ENCODE measurements around the gene ZER1. TPM values are rescaled to one million over a fixed set of nuclear protein-coding genes. Genes with fewer than 3 reads are reported as not detected.

The ZER1 gene
- total and polyA plus RNA-seq, 3 donors from 2014 or later: 96.8 to 118 (median 112) TPM

DNA sequence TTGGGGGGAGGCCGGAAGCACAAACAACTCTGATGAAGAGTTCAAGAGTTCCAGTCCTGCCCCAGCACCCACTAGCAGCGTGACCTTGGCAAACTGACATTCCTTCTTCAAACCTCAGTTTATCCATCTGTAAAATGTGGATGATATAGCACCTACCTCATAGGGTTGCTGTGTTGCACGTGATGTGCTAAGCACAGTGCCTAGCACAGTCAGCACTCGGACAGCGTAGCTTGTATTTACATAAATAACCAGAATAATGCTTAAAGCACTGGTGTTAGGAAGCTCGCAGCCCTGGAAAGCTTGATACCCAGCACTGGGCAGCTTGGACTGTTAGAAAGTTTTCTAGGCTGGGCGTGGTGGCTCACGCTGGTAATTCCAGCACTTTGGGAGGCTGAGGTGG is 64.3 kb downstream of the ZER1 start:
- 97 to 98% methylated on average over 7 to 8 of the region's 8 CpGs for WGBS, 2 donors
- TF ChIP-seq POLR2A (IDR thresholded peaks at IDR 0.05): no peak
- TF ChIP-seq, protein P1, sequence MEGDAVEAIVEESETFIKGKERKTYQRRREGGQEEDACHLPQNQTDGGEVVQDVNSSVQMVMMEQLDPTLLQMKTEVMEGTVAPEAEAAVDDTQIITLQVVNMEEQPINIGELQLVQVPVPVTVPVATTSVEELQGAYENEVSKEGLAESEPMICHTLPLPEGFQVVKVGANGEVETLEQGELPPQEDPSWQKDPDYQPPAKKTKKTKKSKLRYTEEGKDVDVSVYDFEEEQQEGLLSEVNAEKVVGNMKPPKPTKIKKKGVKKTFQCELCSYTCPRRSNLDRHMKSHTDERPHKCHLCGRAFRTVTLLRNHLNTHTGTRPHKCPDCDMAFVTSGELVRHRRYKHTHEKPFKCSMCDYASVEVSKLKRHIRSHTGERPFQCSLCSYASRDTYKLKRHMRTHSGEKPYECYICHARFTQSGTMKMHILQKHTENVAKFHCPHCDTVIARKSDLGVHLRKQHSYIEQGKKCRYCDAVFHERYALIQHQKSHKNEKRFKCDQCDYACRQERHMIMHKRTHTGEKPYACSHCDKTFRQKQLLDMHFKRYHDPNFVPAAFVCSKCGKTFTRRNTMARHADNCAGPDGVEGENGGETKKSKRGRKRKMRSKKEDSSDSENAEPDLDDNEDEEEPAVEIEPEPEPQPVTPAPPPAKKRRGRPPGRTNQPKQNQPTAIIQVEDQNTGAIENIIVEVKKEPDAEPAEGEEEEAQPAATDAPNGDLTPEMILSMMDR (IDR thresholded peaks at IDR 0.05): no peak
- Histone ChIP-seq H3K36me3 (ENCODE audit: low read depth, missing control alignments) (no peaks in the 10 kb centered on the region), H3K9me3 (no peaks in the 10 kb centered on the region), H3K4me1 (peaks cover 7% of the 10 kb centered on the region), H3K27ac (no peak overlapping the region), H3K27me3 (no peaks in the 10 kb centered on the region), H3K4me3 (no peak overlapping the region)
- intact Hi-C loops (cut with DNase I; ENCODE audit: low total_unique reads): no loop called here
- DNase-seq: no peak

DNA sequence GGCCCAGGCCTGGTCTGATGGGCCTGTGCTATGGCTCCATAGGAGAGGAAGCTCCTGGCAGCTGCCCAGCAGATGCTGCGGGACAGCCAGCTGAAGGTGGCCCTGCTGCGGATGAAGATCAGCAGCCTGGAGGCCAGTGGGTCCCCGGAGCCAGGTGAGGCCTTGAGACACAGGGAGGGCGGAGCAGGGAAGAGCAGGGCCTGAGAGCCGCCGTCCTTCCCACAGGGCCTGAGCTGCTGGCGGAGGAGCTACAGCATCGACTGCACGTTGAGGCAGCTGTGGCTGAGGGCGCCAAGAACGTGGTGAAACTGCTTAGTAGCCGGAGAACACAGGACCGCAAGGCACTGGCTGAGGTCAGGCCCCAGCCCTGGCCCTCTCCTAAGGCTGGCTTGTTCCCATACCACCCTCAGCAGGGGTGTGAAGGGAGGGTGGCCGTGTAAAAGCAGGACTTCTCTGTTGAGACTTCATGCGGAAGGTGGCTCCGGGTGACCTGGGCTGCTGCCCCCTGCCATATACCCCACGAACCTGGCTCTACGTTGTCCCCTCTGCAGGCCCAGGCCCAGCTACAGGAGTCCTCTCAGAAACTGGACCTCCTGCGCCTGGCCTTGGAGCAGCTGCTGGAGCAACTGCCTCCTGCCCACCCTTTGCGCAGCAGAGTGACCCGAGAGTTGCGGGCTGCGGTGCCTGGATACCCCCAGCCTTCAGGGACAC is 64.9 kb downstream of the ZER1 start:
- intact Hi-C loops (cut with DNase I; ENCODE audit: low total_unique reads): no loop called here
- no peaks in the 10 kb centered on the region for H3K9me3 ChIP-seq
- no peak for TF ChIP-seq POLR2A (IDR thresholded peaks at IDR 0.05)
- TF ChIP-seq, protein P1 (IDR thresholded peaks at IDR 0.05): no peak
- H3K36me3 ChIP-seq (ENCODE audit: low read depth, missing control alignments): no peaks in the 10 kb centered on the region
- H3K27ac ChIP-seq: peak overlapping the region in 1 of 2 donors; percentile 61
- DNase-seq: peak; percentile 67
- peaks cover 7% of the 10 kb centered on the region for H3K4me1 ChIP-seq
- H3K27me3 ChIP-seq: no peaks in the 10 kb centered on the region
- H3K4me3 ChIP-seq: no peak overlapping the region
- WGBS, 2 donors: 59 to 67% methylated on average over 12 to 23 of the region's 23 CpGs

DNA sequence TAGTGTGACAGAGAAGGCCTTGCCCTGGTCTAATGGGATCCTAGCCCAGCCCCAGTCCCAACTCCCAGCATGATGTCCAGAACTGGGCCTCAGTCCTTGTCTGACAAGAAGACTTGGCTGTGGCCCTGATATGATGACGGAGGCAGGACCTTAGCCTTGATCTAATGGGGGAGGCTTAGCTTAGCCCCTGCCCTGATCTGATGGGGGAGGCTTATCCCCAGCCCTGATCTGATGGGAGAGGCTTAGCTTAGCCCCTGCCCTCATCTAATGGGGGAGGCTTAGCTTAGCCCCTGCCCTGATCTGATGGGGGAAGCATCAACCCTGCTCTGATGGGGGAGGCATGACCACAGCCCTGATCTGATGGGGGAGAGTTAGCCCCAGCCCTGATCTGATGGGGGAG is 65.7 kb downstream of the ZER1 start:
- H3K4me1 ChIP-seq: peaks cover 7% of the 10 kb centered on the region
- H3K27me3 ChIP-seq: no peaks in the 10 kb centered on the region
- DNase-seq: no peak
- no peaks in the 10 kb centered on the region for H3K9me3 ChIP-seq
- intact Hi-C loops (cut with DNase I; ENCODE audit: low total_unique reads): no loop called here
- no peaks in the 10 kb centered on the region for H3K36me3 ChIP-seq (ENCODE audit: low read depth, missing control alignments)
- H3K27ac ChIP-seq: peak overlapping the region in 1 of 2 donors; percentile 61
- WGBS, 2 donors: 73% methylated on average over 1 of the region's 1 CpG; no CpG with 5 or more reads in 1 of the 2 donors
- TF ChIP-seq POLR2A (IDR thresholded peaks at IDR 0.05): no peak
- no peak overlapping the region for H3K4me3 ChIP-seq

DNA sequence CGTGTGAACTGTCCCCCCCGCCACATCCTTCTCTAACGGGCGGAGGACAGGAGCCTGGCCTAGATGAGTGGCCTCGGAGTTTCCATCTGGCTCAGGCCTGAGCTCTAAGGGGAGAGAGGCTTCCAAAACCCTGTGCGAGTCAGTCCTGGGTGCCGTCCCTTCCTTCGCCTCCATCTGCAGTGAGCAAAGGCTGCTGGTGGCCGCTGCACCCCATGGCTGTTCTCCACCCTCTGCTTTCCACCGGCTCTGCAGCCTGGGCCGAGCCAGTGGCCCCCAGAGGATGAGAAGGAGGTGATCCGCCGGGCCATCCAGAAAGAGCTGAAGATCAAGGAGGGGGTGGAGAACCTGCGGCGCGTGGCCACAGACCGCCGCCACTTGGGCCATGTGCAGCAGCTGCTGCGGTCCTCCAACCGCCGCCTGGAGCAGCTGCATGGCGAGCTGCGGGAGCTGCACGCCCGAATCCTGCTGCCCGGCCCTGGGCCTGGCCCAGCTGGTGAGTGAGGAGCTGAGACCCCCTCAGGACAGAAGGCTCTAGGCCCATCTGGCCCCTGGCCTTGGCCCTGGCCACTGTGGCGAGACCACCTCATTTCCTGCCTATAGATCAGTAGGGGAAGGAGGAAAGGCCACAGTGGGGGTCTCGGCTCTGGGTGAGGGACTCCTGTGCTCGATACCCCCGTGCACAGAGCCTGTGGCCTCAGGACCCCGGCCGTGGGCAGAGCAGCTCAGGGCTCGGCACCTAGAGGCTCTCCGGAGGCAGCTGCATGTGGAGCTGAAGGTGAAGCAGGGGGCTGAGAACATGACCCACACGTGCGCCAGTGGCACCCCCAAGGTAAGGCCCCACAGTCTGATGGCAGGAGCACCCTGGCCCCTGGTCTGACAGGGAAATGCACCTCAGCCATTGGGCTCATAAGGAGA is 66.4 kb downstream of the ZER1 start:
- no peak overlapping the region for H3K4me3 ChIP-seq
- intact Hi-C loops (cut with DNase I; ENCODE audit: low total_unique reads): no loop called here
- no peak overlapping the region for H3K27ac ChIP-seq
- no peaks in the 10 kb centered on the region for H3K27me3 ChIP-seq
- no peak for TF ChIP-seq POLR2A (IDR thresholded peaks at IDR 0.05)
- peaks cover 7% of the 10 kb centered on the region for H3K4me1 ChIP-seq
- WGBS, 2 donors: 93 to 95% methylated on average over 24 to 36 of the region's 36 CpGs
- H3K9me3 ChIP-seq: no peaks in the 10 kb centered on the region
- no peak for DNase-seq
- H3K36me3 ChIP-seq (ENCODE audit: low read depth, missing control alignments): no peaks in the 10 kb centered on the region

DNA sequence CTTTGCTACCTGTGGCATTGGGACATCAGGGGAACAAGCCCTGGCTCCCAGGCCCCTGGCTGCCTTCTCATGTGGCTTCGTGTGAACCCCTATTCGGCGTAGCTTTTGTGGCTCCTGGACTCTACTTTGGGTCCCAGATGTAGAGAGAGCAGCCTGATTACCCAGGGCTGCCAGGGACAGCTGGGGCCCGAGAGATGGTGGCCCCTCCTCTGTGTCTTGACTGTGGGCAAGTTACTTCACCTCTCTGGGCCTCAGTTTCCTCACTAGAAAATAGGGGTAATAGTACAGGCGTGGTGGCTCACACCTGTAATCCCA is 67.4 kb downstream of the ZER1 start:
- 78 to 81% methylated on average over 4 to 5 of the region's 5 CpGs for WGBS, 2 donors
- no peaks in the 10 kb centered on the region for H3K36me3 ChIP-seq (ENCODE audit: low read depth, missing control alignments)
- H3K9me3 ChIP-seq: no peaks in the 10 kb centered on the region
- peak overlapping the region in 1 of 2 donors; percentile 36 for H3K27ac ChIP-seq
- no peak overlapping the region for H3K4me3 ChIP-seq
- intact Hi-C loops (cut with DNase I; ENCODE audit: low total_unique reads): no loop called here
- no peaks in the 10 kb centered on the region for H3K27me3 ChIP-seq
- no peak for DNase-seq
- TF ChIP-seq, protein P1 (IDR thresholded peaks at IDR 0.05): no peak
- H3K4me1 ChIP-seq: peaks cover 7% of the 10 kb centered on the region
